ENCODE data around the gene NR1D2. TPM values are rescaled to one million over a fixed set of nuclear protein-coding genes. Genes with fewer than 3 reads are reported as not detected.

Gene NR1D2
- polyA plus RNA-seq, 1 experiment: 29.1 TPM

DNA sequence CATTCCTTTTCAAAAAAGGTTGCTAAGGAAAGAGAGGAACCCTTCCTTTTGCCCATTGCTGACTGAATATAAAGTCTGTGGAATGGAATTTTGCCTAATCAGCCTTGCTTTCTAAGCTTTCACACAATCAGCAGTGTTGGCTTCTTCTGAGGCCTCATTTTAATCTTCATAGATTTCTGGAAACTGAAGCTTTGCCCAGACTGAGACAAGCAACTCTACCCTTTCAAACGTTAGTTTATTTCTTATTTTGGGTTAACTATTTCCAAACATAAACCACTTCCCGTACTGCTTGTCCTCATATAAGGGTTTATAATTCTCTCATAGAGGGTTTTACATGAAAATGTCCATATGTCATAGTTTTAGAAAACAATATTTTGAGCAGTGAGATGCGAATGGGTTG, 82.9 kb downstream of the NR1D2 start:
- Histone ChIP-seq H3K27ac (ENCODE audit: low read depth, low read length) (no peak overlapping the region), H3K9me3 (ENCODE audit: control insufficient read depth, insufficient read depth, low read length) (no peaks in the 10 kb centered on the region), H3K27me3 (ENCODE audit: control insufficient read depth, insufficient read depth, low read length) (no peaks in the 10 kb centered on the region), H3K4me3 (ENCODE audit: low read depth, low read length) (no peak overlapping the region)
- ChIA-PET POLR2A (no interaction called here), CTCF (no interaction called here)
- TF ChIP-seq CTCF (IDR thresholded peaks at IDR 0.05; ENCODE audit: low read depth, low read length): no peak
- DNase-seq (ENCODE audit: low read depth, low spot score): no peak

Other genes with a start within 250 kb of the NR1D2 start
- 107 and 134 TPM in 2 replicates for gene UBE2E1, start 139.3 kb upstream of the NR1D2 start, polyA plus RNA-seq (2011; rRNA removed)
- 6.5 and 10.4 TPM in 2 replicates for gene NKIRAS1, start 28.3 kb upstream of the NR1D2 start, polyA plus RNA-seq (2011; rRNA removed)
- 3,614 and 3,910 TPM in 2 replicates for gene RPL15, start 28.2 kb upstream of the NR1D2 start, polyA plus RNA-seq (2011; rRNA removed)